Activated T-cell treated with anti-CD3 and anti-CD28 coated beads for 24 hours (primary cell): Measurements from ENCODE around the gene PGM5.

Experiments
- DNase-seq: peaks from one replicate; pipeline ENCODE4 v3.0.0-alpha.2; 2020; ENCODE audit warnings: low read depth

The PGM5 gene

GRCh38 chr9:68437785-68438184 lies 81.4 kb downstream of the PGM5 start:
- DNase-seq: no peak

- DNase-seq: no peak
These were observed 87.2 kb downstream of the PGM5 start for GRCh38 chr9:68443624-68444023.

GRCh38 chr9:68446836-68447235 lies 90.4 kb downstream of the PGM5 start:
- no peak for DNase-seq

- no peak for DNase-seq
These were observed 91.2 kb downstream of the PGM5 start for GRCh38 chr9:68447611-68448010.

- no peak for DNase-seq
These were observed 98.3 kb downstream of the PGM5 start for GRCh38 chr9:68454579-68455334.

- no peak for DNase-seq
These were observed 99.0 kb downstream of the PGM5 start for GRCh38 chr9:68455451-68455850.

GRCh38 chr9:68457803-68458202 lies 101.4 kb downstream of the PGM5 start:
- DNase-seq: no peak

GRCh38 chr9:68458918-68459317 lies 102.5 kb downstream of the PGM5 start:
- no peak for DNase-seq

GRCh38 chr9:68462105-68462775 lies 105.8 kb downstream of the PGM5 start:
- DNase-seq: no peak

GRCh38 chr9:68470067-68470466 lies 113.7 kb downstream of the PGM5 start:
- DNase-seq: no peak

- DNase-seq: no peak
These were observed 114.2 kb downstream of the PGM5 start for GRCh38 chr9:68470634-68471033.

- DNase-seq: no peak
These were observed 115.7 kb downstream of the PGM5 start for GRCh38 chr9:68472119-68472518.

GRCh38 chr9:68473790-68474189 lies 117.4 kb downstream of the PGM5 start:
- DNase-seq: no peak

GRCh38 chr9:68476422-68476821 lies 120.0 kb downstream of the PGM5 start:
- DNase-seq: no peak

GRCh38 chr9:68476847-68477246 lies 120.4 kb downstream of the PGM5 start:
- DNase-seq: no peak

- DNase-seq: no peak
These were observed 124.4 kb downstream of the PGM5 start for GRCh38 chr9:68480807-68481206.

GRCh38 chr9:68482548-68482947 lies 126.1 kb downstream of the PGM5 start:
- DNase-seq: no peak

- DNase-seq: no peak
These were observed 131.7 kb downstream of the PGM5 start for GRCh38 chr9:68488126-68488525.

- DNase-seq: no peak
These were observed 133.2 kb downstream of the PGM5 start for GRCh38 chr9:68489646-68490045.

- no peak for DNase-seq
These were observed 136.4 kb downstream of the PGM5 start for GRCh38 chr9:68492806-68493205.

- no peak for DNase-seq
These were observed 137.1 kb downstream of the PGM5 start for GRCh38 chr9:68493541-68493940.

GRCh38 chr9:68493958-68494577 lies 137.7 kb downstream of the PGM5 start:
- DNase-seq: no peak

GRCh38 chr9:68495247-68495646 lies 138.8 kb downstream of the PGM5 start:
- DNase-seq: no peak
